Mesothelial cell of epicardium (in vitro differentiated cells): ENCODE results near the gene HPCAL1. TPM values are rescaled to one million over a fixed set of nuclear protein-coding genes. Genes with fewer than 3 reads are reported as not detected.

ENCODE experiments used
- DNase-seq, 2 experiments: peaks; one replicate each; pipeline ENCODE4 v3.0.0; 2021; ENCODE audit warnings: low spot score in 2 of 2; ENCODE audit not compliant: unreplicated experiment in 2 of 2
- H3K27ac Mint-ChIP-seq: 2 replicates; pipeline ENCODE4 v1.8.0; 2021; ENCODE audit warnings: mixed read lengths
- H3K27me3 Mint-ChIP-seq: 2 replicates; pipeline ENCODE4 v1.8.0; 2021; ENCODE audit warnings: low read depth, mixed read lengths
- H3K36me3 Mint-ChIP-seq: 2 replicates; pipeline ENCODE4 v1.8.0; 2021; ENCODE audit warnings: mixed read lengths
- H3K4me1 Mint-ChIP-seq: 2 replicates; pipeline ENCODE4 v1.8.0; 2021; ENCODE audit warnings: mixed read lengths
- H3K4me3 Mint-ChIP-seq: 2 replicates; pipeline ENCODE4 v1.8.0; 2021; ENCODE audit warnings: mild to moderate bottlenecking, moderate library complexity, mixed read lengths
- H3K9me3 Mint-ChIP-seq: 2 replicates; pipeline ENCODE4 v1.8.0; 2021; ENCODE audit warnings: mixed read lengths
- total RNA-seq: library from RNA; stranded (reverse); gene quantifications from 3 replicates; pipeline ENCODE4 v1.2.1, GENCODE V29; 2021
- TF ChIP-seq, protein P1 (sequence below): fragments of 200-600 bp; sonication (generic); IDR thresholded peaks from one replicate; pipeline ENCODE4 v1.5.0; 2021; ENCODE audit warnings: antibody characterized with exemption; ENCODE audit not compliant: unreplicated experiment

Gene HPCAL1
- total RNA-seq, 1 donor from 2014 or later = 17.5 TPM

DNA sequence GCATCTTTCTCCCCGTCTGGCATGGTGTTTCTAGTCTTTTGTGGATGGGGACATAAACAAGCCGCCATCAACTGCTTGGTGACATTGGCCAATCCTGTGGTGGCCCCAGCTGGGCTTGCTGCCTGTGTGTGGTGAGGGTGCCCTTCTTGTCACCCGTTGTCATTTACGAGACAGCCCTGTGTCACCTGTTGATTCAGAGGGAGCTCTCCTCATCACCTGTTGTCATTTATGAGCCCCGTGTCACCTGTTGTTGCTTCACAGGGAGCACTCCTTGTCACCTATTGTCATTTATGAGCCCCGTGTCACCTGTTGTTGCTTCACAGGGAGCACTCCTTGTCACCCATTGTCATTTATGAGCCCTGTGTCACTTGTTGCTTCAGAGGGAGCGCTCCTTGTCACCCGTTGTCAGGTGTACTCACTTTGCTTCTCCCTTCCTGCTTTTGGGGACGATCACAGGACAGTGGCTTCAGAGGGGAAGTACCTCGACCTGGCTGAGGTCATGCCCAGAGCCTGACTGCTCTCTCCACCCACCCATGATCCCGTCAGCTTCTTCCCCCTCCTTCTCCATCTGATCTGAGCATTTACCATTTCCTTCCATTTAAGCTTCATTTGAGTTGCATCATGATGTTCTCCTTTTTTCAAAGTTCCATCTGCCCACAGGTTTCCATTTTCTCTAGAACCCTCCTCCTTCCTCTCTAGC, 29.1 kb downstream of the HPCAL1 start:
- Mint-ChIP-seq H3K36me3 (peaks cover 5% of the 10 kb centered on the region), H3K4me3 (no peak overlapping the region), H3K27ac (no peak overlapping the region), H3K27me3 (no peaks in the 10 kb centered on the region), H3K9me3 (no peaks in the 10 kb centered on the region), H3K4me1 (peaks cover 34% of the 10 kb centered on the region)
- TF ChIP-seq, protein P1, sequence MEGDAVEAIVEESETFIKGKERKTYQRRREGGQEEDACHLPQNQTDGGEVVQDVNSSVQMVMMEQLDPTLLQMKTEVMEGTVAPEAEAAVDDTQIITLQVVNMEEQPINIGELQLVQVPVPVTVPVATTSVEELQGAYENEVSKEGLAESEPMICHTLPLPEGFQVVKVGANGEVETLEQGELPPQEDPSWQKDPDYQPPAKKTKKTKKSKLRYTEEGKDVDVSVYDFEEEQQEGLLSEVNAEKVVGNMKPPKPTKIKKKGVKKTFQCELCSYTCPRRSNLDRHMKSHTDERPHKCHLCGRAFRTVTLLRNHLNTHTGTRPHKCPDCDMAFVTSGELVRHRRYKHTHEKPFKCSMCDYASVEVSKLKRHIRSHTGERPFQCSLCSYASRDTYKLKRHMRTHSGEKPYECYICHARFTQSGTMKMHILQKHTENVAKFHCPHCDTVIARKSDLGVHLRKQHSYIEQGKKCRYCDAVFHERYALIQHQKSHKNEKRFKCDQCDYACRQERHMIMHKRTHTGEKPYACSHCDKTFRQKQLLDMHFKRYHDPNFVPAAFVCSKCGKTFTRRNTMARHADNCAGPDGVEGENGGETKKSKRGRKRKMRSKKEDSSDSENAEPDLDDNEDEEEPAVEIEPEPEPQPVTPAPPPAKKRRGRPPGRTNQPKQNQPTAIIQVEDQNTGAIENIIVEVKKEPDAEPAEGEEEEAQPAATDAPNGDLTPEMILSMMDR = no peak
- DNase-seq = no peak

DNA sequence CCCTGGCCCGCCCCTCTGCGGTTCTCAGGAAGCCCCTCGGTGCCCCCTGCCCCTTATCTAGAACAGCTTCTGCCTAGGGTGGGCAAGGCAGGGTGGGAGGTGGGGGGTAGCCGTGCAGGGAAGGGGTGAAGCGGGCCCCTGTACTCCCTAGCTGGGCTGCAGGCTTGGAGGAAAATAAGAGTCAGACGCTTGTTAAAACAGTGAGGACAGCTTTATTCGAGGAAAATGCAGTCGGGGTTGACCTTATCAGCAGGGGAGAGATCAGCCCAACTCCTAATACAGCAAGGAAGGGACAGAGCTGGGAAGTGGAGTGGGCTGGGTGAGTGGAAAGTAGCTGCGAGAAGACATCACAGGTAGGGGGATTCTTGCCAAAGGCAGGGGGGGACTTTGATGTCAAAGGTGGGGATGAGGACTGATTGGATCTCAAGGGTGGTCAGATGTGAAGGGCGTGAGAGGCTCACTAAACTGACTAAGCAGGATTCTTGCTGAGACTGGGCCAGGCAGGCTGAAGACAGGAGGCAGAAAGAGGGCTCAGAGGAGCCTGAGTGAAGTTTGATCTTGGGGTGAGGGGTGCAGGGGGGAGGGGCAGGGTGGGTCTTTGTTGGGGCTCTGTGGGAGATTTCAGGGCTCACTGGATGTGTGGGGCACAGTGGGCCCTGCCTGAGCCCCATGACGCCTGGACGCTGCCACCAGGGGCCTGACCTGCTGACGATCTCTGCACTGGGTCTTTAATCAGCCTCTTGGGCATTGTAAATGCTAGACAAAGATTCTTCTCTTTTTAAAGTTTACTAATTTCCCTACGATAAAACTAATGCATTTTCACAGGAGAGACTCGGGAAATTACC, 29.9 kb downstream of the HPCAL1 start:
- H3K9me3 Mint-ChIP-seq = no peaks in the 10 kb centered on the region
- TF ChIP-seq, protein P1 = no peak
- no peaks in the 10 kb centered on the region for H3K27me3 Mint-ChIP-seq
- no peak for DNase-seq
- H3K36me3 Mint-ChIP-seq = peaks cover 5% of the 10 kb centered on the region
- H3K27ac Mint-ChIP-seq = peak overlapping the region; percentile 66
- no peak overlapping the region for H3K4me3 Mint-ChIP-seq
- H3K4me1 Mint-ChIP-seq = peaks cover 34% of the 10 kb centered on the region

DNA sequence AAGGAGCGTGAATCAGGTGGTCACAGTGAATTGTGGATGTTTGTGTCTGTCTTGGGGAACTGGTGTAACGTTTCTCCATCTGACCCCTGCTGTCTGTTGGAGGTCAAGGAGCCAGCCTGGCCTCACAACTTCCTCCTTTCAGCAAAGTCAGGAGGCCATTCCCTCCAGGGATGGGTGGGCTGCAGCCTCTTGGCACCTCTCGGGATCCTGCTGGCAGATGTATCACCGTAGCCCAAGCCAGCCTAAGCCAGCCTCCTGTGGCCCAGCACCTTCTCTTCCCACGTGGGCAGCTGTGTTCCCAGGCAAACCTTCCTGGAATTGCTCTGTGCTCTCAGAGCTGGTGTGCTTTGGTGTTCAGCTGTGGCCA, 30.5 kb downstream of the HPCAL1 start:
- DNase-seq = no peak
- TF ChIP-seq, protein P1 = no peak
- Mint-ChIP-seq H3K4me3 (no peak overlapping the region), H3K27ac (no peak overlapping the region), H3K4me1 (peaks cover 34% of the 10 kb centered on the region), H3K36me3 (peaks cover 5% of the 10 kb centered on the region), H3K9me3 (no peaks in the 10 kb centered on the region), H3K27me3 (no peaks in the 10 kb centered on the region)

DNA sequence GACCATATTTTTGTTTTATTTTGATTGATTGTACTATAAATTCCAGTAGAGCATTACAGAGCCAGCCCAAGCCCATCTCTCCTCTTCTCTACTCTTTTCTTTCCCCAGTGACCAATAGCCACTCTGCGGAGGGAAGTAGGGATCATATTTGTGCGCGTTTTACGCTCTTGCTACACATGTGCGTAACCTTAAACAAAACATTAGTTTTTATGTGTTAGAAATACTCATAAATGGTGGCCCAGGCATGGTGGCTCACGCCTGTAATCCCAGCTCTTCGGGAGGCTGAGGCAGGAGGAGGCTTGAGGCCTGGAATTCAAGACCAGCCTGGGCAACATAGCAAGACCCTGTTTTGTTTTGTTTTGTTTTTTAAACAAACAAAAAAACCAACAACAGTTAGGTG, 31.3 kb downstream of the HPCAL1 start:
- Mint-ChIP-seq H3K36me3 (peaks cover 5% of the 10 kb centered on the region), H3K27ac (no peak overlapping the region), H3K4me3 (no peak overlapping the region), H3K27me3 (no peaks in the 10 kb centered on the region), H3K4me1 (peaks cover 34% of the 10 kb centered on the region), H3K9me3 (no peaks in the 10 kb centered on the region)
- no peak for DNase-seq
- TF ChIP-seq, protein P1 = no peak

DNA sequence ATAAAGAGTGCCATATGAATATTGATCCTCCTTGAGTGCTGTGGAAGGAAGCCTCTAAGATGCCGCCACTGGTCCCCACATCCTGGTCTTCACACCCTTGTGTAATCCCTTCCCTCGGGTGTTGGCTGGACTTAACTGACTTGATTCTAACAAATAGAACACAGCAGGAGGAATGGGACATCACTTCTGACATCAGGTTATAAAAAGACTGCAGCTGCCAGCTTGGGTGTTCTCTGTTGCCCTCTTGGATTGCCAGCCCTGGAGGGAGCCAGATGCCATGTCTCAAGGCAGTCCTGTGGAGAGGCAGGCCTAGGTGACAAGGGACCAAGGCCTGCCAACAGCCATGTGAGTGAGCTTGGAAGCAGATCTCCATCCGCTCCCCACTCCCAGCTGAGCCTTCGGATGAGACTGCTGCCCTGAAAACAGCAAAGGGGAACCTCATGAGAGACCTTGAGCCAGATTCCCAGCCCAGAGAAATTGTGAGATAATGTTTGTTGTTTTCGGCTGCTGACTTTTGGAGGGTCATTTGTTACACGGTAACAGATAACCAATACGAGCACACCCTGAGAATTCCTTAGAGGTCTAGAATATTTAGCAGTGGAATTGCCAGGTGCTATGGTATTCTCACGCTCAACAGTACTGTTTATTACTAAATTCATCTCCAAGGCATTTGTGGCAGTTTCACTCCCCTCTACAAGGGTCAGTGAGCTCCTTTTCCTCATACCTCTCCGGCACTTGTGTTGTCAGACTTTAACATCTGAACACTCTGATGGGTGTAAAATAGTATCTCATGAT, 32.5 kb downstream of the HPCAL1 start:
- TF ChIP-seq, protein P1 = no peak
- no peak overlapping the region for H3K4me3 Mint-ChIP-seq
- no peak for DNase-seq
- no peaks in the 10 kb centered on the region for H3K27me3 Mint-ChIP-seq
- peaks cover 27% of the 10 kb centered on the region for H3K4me1 Mint-ChIP-seq
- H3K9me3 Mint-ChIP-seq = no peaks in the 10 kb centered on the region
- peaks cover 5% of the 10 kb centered on the region for H3K36me3 Mint-ChIP-seq
- no peak overlapping the region for H3K27ac Mint-ChIP-seq
